Liver (tissue), 9 donors: ENCODE measurements around the gene BZW2. TPM values are rescaled to one million over a fixed set of nuclear protein-coding genes. Genes with fewer than 3 reads are reported as not detected.

Experiments used
- DNase-seq: peaks from one replicate; pipeline ENCODE4 v3.0.0-alpha.2; 2017; ENCODE audit warnings: low spot score
- H3K27ac ChIP-seq, 2 donors: one replicate each; pipeline ENCODE4 v1.7.0; 2013; ENCODE audit warnings: inconsistent platforms in 2 of 2, low read length in 2 of 2, control low read depth in 1 of 2, low read depth in 1 of 2, mild to moderate bottlenecking in 1 of 2
- H3K27me3 ChIP-seq, 4 donors: one replicate each; pipeline versions ENCODE4 v1.6.1 to v1.7.0; 2013; ENCODE audit warnings: low read length in 3 of 4, inconsistent platforms in 1 of 4, mild to moderate bottlenecking in 1 of 4, moderate library complexity in 1 of 4; ENCODE audit not compliant: control insufficient read depth in 4 of 4, insufficient read depth in 4 of 4
- H3K36me3 ChIP-seq, 4 donors: one replicate each; pipeline versions ENCODE4 v1.6.1 to v1.7.0; 2013; ENCODE audit warnings: low read length in 3 of 4, mild to moderate bottlenecking in 3 of 4, low read depth in 1 of 4, moderate library complexity in 1 of 4; ENCODE audit not compliant: control insufficient read depth in 4 of 4, insufficient read depth in 3 of 4
- H3K4me1 ChIP-seq, 4 donors: one replicate each; pipeline versions ENCODE4 v1.6.1 to v1.7.0; 2013; ENCODE audit warnings: low read length in 3 of 4, mild to moderate bottlenecking in 3 of 4, moderate library complexity in 1 of 4; ENCODE audit not compliant: control insufficient read depth in 4 of 4, insufficient read depth in 4 of 4
- H3K4me3 ChIP-seq, 3 donors: one replicate each; pipeline versions ENCODE4 v1.6.1 to v1.7.0; 2013; ENCODE audit warnings: low read length in 3 of 3, control low read depth in 1 of 3, low read depth in 1 of 3, mild to moderate bottlenecking in 1 of 3
- H3K9ac ChIP-seq, 2 donors: one replicate each; pipeline ENCODE4 v1.7.0; 2013; ENCODE audit warnings: low read length in 2 of 2, mild to moderate bottlenecking in 2 of 2, moderate library complexity in 2 of 2, control low read depth in 1 of 2, low read depth in 1 of 2
- H3K9me3 ChIP-seq, 4 donors: one replicate each; pipeline versions ENCODE4 v1.6.1 to v1.7.0; 2013; ENCODE audit warnings: low read length in 3 of 4; ENCODE audit not compliant: control insufficient read depth in 4 of 4
- EGR1 ChIP-seq, 2 donors: IDR thresholded peaks; 2 replicates each; pipeline ENCODE4 v1.6.1; 2016 to 2018; ENCODE audit warnings: antibody characterized with exemption in 2 of 2, low read depth in 2 of 2
- FOXA1 ChIP-seq: IDR thresholded peaks from 2 replicates; pipeline ENCODE4 v1.6.1; 2016; ENCODE audit warnings: antibody characterized with exemption
- FOXA2 ChIP-seq: IDR thresholded peaks from 2 replicates; pipeline ENCODE4 v1.6.1; 2016; ENCODE audit warnings: antibody characterized with exemption
- GABPA ChIP-seq, 2 donors: IDR thresholded peaks in 1 of 2; conservative IDR thresholded peaks in 1 of 2; 2 replicates each; pipeline ENCODE4 v1.6.1; 2016; ENCODE audit warnings: antibody characterized with exemption in 2 of 2, mild to moderate bottlenecking in 1 of 2, moderate library complexity in 1 of 2
- HNF4A ChIP-seq, 2 donors: conservative IDR thresholded peaks; 2 replicates each; pipeline ENCODE4 v1.6.1; 2016; ENCODE audit warnings: antibody characterized with exemption in 2 of 2, mild to moderate bottlenecking in 2 of 2
- HNF4G ChIP-seq: IDR thresholded peaks from 2 replicates; pipeline ENCODE4 v1.6.1; 2016; ENCODE audit warnings: antibody characterized with exemption
- MAX ChIP-seq: IDR thresholded peaks from 2 replicates; pipeline ENCODE4 v1.6.1; 2016; ENCODE audit warnings: antibody characterized with exemption
- NR2F2 ChIP-seq: IDR thresholded peaks from 2 replicates; pipeline ENCODE4 v1.6.1; 2016; ENCODE audit warnings: antibody characterized with exemption
- REST ChIP-seq: IDR thresholded peaks from 2 replicates; pipeline ENCODE4 v1.6.1; 2016; ENCODE audit warnings: antibody characterized with exemption, mild to moderate bottlenecking
- RXRA ChIP-seq, 2 donors: IDR thresholded peaks; 2 replicates each; pipeline ENCODE4 v1.6.1; 2017 to 2018; ENCODE audit warnings: antibody characterized with exemption in 2 of 2, mild to moderate bottlenecking in 1 of 2
- SP1 ChIP-seq: IDR thresholded peaks from 2 replicates; pipeline ENCODE4 v1.6.1; 2018; ENCODE audit warnings: antibody characterized with exemption, mild to moderate bottlenecking
- TAF1 ChIP-seq: conservative IDR thresholded peaks from 2 replicates; pipeline ENCODE4 v1.6.1; 2016; ENCODE audit warnings: antibody characterized with exemption, mild to moderate bottlenecking
- YY1 ChIP-seq: IDR thresholded peaks from 2 replicates; pipeline ENCODE4 v1.6.1; 2016; ENCODE audit warnings: antibody characterized with exemption, mild to moderate bottlenecking
- WGBS: extraction: QIAGEN DNeasy Blood & Tissue Kit; methylation state at CpG from one replicate; pipeline ENCODE4 v1.1.7; 2013; 5-methylcytosine and 5-hydroxymethylcytosine counted together
- polyA plus RNA-seq, 2 donors: library from polyadenylated mRNA; stranded (reverse) in 1 of 2; unstranded in 1 of 2; fragments of 200-250 nt in 1 of 2; fragments of >200 nt in 1 of 2; fragmentation: Nextera tagmentation in 1 of 2; extraction: Ambion mirVana in 1 of 2; gene quantifications; one replicate each; pipeline versions ENCODE4 v1.2.1 to v1.2.3, GENCODE V29; 2013 to 2015
- total RNA-seq, 2 donors: library from RNA; depleted of rRNA; stranded (reverse); fragments of >200 nt; gene quantifications; one replicate each; pipeline ENCODE4 v1.2.3, GENCODE V29; 2014
- TF ChIP-seq, protein P1 (sequence below): IDR thresholded peaks from 2 replicates; pipeline ENCODE4 v1.6.1; 2016; ENCODE audit warnings: antibody characterized with exemption
- TF ChIP-seq, protein P2 (sequence below): IDR thresholded peaks from 2 replicates; pipeline ENCODE4 v1.6.1; 2016; ENCODE audit warnings: antibody characterized with exemption
- donor health status: healthy.
- donor health status: healthy.
- donor health status: healthy.
- donor health status: healthy.
- donor health status: healthy.

Gene BZW2
- total and polyA plus RNA-seq, 4 donors = 10.9 to 18.6 (median 13.1) TPM

GRCh38 chr7:16615228-16615627 is 30.8 kb upstream of the BZW2 start:
- Histone ChIP-seq H3K4me1 (no peaks in the 10 kb centered on the region), H3K27me3 (no peaks in the 10 kb centered on the region), H3K36me3 (peaks cover 2 to 31% (median 15%) of the 10 kb centered on the region in 4 donors), H3K4me3 (no peak overlapping the region), H3K27ac (no peak overlapping the region), H3K9me3 (no peaks in the 10 kb centered on the region), H3K9ac (no peak overlapping the region)
- WGBS = 90% methylated on average over 5 of the region's 5 CpGs
- no peak for TF ChIP-seq TAF1
- TF ChIP-seq FOXA1 = no peak
- TF ChIP-seq NR2F2 = no peak
- TF ChIP-seq HNF4A (conservative IDR thresholded peaks at IDR 0.05) = no peak
- TF ChIP-seq MAX = no peak
- TF ChIP-seq EGR1 (IDR thresholded peaks at IDR 0.05; ENCODE audit: low read depth in 2 of 2) = no peak
- no peak for TF ChIP-seq GABPA (IDR thresholded peaks at IDR 0.05 in 1 of 2, conservative IDR thresholded peaks at IDR 0.05 in 1 of 2)
- TF ChIP-seq, protein P1, sequence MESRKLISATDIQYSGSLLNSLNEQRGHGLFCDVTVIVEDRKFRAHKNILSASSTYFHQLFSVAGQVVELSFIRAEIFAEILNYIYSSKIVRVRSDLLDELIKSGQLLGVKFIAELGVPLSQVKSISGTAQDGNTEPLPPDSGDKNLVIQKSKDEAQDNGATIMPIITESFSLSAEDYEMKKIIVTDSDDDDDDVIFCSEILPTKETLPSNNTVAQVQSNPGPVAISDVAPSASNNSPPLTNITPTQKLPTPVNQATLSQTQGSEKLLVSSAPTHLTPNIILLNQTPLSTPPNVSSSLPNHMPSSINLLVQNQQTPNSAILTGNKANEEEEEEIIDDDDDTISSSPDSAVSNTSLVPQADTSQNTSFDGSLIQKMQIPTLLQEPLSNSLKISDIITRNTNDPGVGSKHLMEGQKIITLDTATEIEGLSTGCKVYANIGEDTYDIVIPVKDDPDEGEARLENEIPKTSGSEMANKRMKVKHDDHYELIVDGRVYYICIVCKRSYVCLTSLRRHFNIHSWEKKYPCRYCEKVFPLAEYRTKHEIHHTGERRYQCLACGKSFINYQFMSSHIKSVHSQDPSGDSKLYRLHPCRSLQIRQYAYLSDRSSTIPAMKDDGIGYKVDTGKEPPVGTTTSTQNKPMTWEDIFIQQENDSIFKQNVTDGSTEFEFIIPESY = no peak
- no peak for TF ChIP-seq REST
- no peak for TF ChIP-seq SP1
- TF ChIP-seq FOXA2 = no peak
- TF ChIP-seq, protein P2, sequence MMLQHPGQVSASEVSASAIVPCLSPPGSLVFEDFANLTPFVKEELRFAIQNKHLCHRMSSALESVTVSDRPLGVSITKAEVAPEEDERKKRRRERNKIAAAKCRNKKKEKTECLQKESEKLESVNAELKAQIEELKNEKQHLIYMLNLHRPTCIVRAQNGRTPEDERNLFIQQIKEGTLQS = no peak
- no peak for TF ChIP-seq YY1
- no peak for DNase-seq

DNA sequence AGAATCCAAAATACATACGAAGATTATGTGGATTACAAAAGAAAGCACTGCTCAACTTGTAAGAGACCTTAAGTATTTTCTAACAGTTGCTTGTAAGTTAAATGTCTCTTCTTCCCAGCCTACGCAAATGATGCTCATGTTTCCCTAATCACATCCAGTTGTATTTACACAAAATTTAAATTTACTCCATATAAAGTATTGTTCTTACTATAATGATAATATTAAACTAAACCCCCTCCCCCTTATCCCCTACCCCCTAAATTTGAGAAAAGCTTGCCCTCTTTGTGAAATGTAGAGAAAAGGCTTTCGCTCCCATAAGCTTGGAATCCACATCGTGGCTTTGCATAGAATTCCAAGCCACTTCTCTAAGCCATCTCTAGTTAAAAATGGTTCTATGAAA is 29.9 kb upstream of the BZW2 start:
- TF ChIP-seq RXRA (IDR thresholded peaks at IDR 0.05) (no peak), HNF4G (no peak), FOXA1 (no peak), REST (no peak), HNF4A (conservative IDR thresholded peaks at IDR 0.05) (no peak), TAF1 (no peak), YY1 (no peak)
- TF ChIP-seq, protein P2 = no peak
- Histone ChIP-seq H3K4me3 (no peak overlapping the region), H3K9ac (no peak overlapping the region), H3K9me3 (no peaks in the 10 kb centered on the region), H3K27ac (no peak overlapping the region), H3K36me3 (peaks cover 2 to 31% (median 14%) of the 10 kb centered on the region in 4 donors), H3K4me1 (no peaks in the 10 kb centered on the region), H3K27me3 (no peaks in the 10 kb centered on the region)
- no peak for DNase-seq
- WGBS = 82% methylated on average over 4 of the region's 4 CpGs
